HL-60 (cell line): ENCODE data around the gene TBL3.

ENCODE experiments used
- CTCF ChIP-seq: IDR thresholded peaks from one replicate; pipeline ENCODE4 v1.5.1; 2011; ENCODE audit warnings: low read length, control low read depth, inconsistent platforms; ENCODE audit not compliant: insufficient read depth
- GABPA ChIP-seq: IDR thresholded peaks from 2 replicates; pipeline ENCODE4 v1.6.1; 2012; ENCODE audit warnings: low read depth
- POLR2AphosphoS5 ChIP-seq: IDR thresholded peaks from 2 replicates; pipeline ENCODE4 v1.6.1; 2012; ENCODE audit warnings: low read depth
- SPI1 ChIP-seq: IDR thresholded peaks from 2 replicates; pipeline ENCODE4 v1.6.1; 2012; ENCODE audit warnings: low read depth, mild to moderate bottlenecking, borderline replicate concordance
- TF ChIP-seq, protein P1 (sequence below): IDR thresholded peaks from 2 replicates; pipeline ENCODE4 v1.6.1; 2012; ENCODE audit warnings: low read depth; ENCODE audit not compliant: insufficient replicate concordance

- TF ChIP-seq CTCF (no peak), POLR2AphosphoS5 (no peak), SPI1 (no peak), GABPA (no peak)
- TF ChIP-seq, protein P1, sequence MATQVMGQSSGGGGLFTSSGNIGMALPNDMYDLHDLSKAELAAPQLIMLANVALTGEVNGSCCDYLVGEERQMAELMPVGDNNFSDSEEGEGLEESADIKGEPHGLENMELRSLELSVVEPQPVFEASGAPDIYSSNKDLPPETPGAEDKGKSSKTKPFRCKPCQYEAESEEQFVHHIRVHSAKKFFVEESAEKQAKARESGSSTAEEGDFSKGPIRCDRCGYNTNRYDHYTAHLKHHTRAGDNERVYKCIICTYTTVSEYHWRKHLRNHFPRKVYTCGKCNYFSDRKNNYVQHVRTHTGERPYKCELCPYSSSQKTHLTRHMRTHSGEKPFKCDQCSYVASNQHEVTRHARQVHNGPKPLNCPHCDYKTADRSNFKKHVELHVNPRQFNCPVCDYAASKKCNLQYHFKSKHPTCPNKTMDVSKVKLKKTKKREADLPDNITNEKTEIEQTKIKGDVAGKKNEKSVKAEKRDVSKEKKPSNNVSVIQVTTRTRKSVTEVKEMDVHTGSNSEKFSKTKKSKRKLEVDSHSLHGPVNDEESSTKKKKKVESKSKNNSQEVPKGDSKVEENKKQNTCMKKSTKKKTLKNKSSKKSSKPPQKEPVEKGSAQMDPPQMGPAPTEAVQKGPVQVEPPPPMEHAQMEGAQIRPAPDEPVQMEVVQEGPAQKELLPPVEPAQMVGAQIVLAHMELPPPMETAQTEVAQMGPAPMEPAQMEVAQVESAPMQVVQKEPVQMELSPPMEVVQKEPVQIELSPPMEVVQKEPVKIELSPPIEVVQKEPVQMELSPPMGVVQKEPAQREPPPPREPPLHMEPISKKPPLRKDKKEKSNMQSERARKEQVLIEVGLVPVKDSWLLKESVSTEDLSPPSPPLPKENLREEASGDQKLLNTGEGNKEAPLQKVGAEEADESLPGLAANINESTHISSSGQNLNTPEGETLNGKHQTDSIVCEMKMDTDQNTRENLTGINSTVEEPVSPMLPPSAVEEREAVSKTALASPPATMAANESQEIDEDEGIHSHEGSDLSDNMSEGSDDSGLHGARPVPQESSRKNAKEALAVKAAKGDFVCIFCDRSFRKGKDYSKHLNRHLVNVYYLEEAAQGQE = no peak
Observed at GRCh38 chr16:1923299-1924034, 48.4 kb upstream of the TBL3 start.
